ENCODE data around the gene DDX24.
A peak's percentile ranks its signal among the peaks of the same experiment; 100 is the strongest.

Gene DDX24

GRCh38 chr14:94113908-94114588 is 33.0 kb upstream of the DDX24 start:
- DNase-seq (ENCODE audit: low read depth), result no peak

DNA sequence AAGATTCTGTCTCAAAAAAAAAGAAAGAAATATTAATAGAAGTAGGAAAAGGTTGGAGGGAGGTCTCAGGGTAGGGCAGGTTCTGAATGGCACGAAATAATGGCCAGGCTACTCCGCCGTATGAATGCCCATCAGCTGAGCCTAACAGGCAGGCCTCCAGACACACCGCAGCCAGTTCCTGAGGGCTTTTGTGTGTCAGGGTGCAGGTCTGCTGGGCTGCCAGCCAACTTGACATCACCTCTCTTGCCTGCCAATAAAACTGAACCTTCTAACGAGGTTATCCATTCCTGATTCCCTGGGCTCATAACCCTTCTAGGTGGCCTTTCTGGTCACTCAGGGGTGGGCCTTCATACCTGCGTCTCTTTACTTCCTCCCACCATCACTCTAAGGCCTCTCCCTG is 32.5 kb upstream of the DDX24 start:
- DNase-seq (ENCODE audit: low read depth), result no peak

- DNase-seq (ENCODE audit: low read depth), result no peak
Measured at GRCh38 chr14:94113073-94113472, 32.1 kb upstream of the DDX24 start.

GRCh38 chr14:94112513-94113063 is 31.6 kb upstream of the DDX24 start:
- DNase-seq (ENCODE audit: low read depth), result no peak

GRCh38 chr14:94111276-94112095 is 30.5 kb upstream of the DDX24 start:
- no peak for DNase-seq (ENCODE audit: low read depth)

- no peak for DNase-seq (ENCODE audit: low read depth)
Measured at GRCh38 chr14:94110552-94111181, 29.7 kb upstream of the DDX24 start, which contains the start of gene IFI27. Gene IFI27, plus strand, starts transcription at chr14:94110736.

DNA sequence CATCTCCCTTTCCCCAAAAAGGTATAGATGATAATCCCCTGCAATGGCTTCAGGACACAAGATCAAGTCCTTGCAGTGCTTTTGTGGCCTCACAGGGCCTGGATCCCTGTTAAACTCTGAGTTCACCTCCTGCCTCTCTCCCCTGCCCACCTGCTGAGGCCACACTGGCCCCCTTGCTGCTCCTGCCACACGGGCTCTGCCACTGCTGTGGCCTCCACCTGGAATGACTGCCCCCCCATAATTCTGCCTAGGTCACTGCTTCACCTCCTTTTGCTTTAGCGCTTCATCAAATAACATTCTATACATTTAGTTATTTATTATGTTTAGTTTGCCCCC is 28.9 kb upstream of the DDX24 start:
- no peak for DNase-seq (ENCODE audit: low read depth)

DNA sequence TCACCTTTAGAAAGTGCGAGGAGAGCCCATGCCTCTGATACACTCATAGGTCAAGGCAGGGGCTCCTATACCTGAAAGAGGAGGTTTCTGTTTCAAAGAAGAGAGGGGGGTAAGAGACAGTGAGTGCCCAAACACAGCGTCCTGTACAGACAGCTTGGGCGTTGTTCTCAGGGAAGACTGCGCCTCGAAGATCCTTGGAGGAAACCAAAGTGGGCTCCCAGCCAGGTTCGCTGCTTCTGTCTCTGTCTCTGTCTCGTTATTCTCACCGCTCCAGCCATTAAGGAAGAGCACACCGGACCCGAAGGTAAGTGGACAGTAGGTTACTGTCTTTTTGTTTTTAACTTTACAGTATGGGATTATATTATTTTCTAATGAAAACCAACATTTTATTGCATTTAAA is 23.7 kb upstream of the DDX24 start:
- no peak for DNase-seq (ENCODE audit: low read depth)

GRCh38 chr14:94103554-94104150 is 22.6 kb upstream of the DDX24 start:
- no peak for DNase-seq (ENCODE audit: low read depth)

- DNase-seq (ENCODE audit: low read depth), result no peak
Measured at GRCh38 chr14:94102768-94103482, 21.9 kb upstream of the DDX24 start.

- DNase-seq (ENCODE audit: low read depth), result no peak
Measured at GRCh38 chr14:94101748-94102147, 20.7 kb upstream of the DDX24 start.

GRCh38 chr14:94100847-94101246 is 19.8 kb upstream of the DDX24 start:
- DNase-seq (ENCODE audit: low read depth), result peak; percentile 77

DNA sequence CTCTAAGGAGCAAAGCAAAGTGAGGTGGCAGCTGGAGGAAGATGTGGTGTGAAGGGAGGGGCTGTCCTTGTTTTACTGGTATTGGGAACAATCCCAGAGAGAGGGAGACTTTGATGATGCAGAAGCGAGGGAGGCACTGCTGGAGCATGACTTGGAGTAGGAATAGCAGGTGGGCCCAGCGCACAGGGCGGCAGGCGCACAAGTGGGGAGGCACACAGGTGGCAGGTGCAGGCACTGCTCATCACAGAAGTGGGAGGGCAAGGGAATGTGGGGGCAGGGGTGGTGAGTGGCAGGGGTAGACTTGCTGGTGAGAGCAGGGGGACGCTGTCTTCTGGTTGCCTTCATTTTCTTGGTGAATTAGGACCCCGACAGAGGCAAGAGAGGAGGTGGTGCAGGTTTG is 18.0 kb upstream of the DDX24 start:
- DNase-seq (ENCODE audit: low read depth), result no peak

- peak; percentile 68 for DNase-seq (ENCODE audit: low read depth)
Measured at GRCh38 chr14:94098326-94098992, 17.5 kb upstream of the DDX24 start.

DNA sequence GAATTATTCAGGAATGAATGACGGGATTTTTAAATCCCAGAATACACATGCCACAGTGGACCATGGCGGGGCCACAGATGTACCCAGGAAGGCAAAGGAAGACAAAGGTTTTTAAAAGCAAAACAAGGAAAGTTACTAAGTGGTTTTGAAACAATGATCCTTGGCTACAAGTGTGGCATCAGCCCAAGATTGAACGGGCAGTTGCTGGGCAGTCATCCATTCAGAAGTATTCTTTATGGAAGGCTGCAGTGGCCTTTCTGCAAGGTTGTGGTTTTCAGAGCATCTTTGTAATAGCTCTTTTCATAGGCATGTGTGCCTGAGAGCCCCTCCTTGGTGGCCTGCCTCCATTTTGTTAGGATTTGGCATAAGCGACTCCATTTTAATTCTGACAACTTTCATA is 16.1 kb upstream of the DDX24 start:
- no peak for DNase-seq (ENCODE audit: low read depth)

DNA sequence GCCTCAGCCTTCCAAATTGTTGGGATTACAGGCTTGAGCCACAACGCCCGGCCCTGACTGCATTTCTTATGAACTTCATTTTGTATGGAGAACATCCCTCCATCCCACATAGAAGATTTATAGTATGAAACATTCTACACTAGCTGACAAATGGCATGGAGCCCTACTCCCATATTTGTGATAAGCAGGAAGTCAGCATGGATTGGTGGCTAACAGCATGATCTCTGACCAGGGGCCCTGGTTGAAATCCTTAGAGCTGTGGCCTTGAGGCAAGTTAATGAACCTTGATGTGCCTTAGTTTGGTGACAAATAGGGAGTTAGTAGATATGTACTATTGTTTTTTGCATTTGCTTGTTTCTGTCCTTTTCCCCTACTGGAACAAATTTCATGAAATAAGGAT is 12.4 kb upstream of the DDX24 start:
- DNase-seq (ENCODE audit: low read depth), result no peak

- DNase-seq (ENCODE audit: low read depth), result no peak
Measured at GRCh38 chr14:94089479-94089878, 8.5 kb upstream of the DDX24 start.

DNA sequence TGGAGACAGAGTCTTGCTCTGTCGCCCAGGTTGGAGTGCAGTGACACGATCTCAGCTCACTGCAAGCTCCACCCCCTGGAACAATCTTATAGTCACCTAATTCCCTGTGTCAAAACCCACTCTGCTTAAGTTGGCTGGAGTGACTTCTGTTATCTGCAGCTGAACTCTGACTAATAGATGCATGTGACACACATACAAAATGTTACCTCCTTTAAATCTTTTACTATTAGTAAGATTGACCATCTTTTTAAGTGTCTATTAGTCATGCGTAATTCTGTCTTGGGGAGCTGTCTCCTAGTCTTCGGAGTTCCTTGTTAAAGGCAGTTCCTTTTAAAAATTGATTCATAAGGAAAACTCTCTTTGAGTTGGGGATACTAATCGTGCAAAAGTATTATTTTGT is 7.5 kb upstream of the DDX24 start:
- DNase-seq (ENCODE audit: low read depth), result no peak

GRCh38 chr14:94087891-94088290 is 6.9 kb upstream of the DDX24 start:
- DNase-seq (ENCODE audit: low read depth), result no peak

- no peak for DNase-seq (ENCODE audit: low read depth)
Measured at GRCh38 chr14:94081386-94081820, 401 bp upstream of the DDX24 start.

DNA sequence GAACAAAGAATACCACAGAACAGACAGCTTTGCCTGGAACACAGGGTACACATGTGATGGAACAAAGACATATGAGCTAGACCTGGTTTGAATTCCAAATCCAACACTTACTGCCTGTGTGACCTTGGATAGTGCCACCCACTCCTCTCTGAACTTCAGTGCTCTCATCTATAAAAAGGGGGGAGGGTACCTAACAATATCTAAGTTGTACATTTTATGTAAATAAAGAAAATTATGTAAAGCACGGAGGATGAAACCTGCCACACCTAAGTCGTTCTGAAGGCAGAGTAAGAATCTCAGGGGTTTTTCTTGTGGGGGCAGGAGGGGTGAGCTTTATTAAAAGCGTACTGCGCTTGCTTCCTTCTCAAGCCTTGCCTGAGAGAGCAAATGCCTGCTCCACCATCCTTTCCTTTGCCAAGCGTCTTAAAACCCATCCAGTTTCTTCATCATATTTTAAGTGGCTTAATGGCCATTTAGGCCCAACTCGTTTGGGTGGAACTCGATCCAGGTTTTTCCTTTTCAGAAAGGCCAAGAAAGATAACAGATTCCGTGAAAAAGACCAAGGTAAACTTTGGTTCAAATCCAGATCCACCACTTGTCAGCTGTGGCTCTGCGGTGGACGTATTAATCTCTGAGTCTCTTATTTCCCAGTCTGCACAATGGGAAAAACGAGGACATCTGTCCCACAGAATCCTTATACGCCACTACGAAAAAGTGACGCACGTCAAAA is 946 bp downstream of the DDX24 start:
- no peak for DNase-seq (ENCODE audit: low read depth)
